HG02678 (cell line): ENCODE data around the gene UBTFL1.
A peak's percentile ranks its signal among the peaks of the same experiment; 100 is the strongest.
"Not testable (repeated sequence)": the region's sequence is repeated elsewhere in the genome, so short reads cannot be mapped to it uniquely, and the experiment has no call there.

Source experiments
- ATAC-seq: cut with Tn5 transposase; IDR thresholded peaks from one replicate; pipeline ENCODE4 v1.9.1; 2021; ENCODE audit warnings: mild to moderate bottlenecking, moderate library complexity; ENCODE audit not compliant: unreplicated experiment

The UBTFL1 gene

GRCh38 chr11:90085650-90086049 is at the start of gene UBTFL1:
TSS of gene UBTFL1 (plus strand) at chr11:90085950. CDS start at chr11:90085950, 0 bp downstream.
- not testable (repeated sequence) for ATAC-seq

GRCh38 chr11:90051591-90052209 is 34.0 kb upstream of the UBTFL1 start:
- ATAC-seq: not testable (repeated sequence)

- not testable (repeated sequence) for ATAC-seq
These were observed 33.4 kb upstream of the UBTFL1 start for GRCh38 chr11:90052311-90052710.

- ATAC-seq: not testable (repeated sequence)
These were observed 32.2 kb upstream of the UBTFL1 start for GRCh38 chr11:90053545-90053944.

- ATAC-seq: not testable (repeated sequence)
These were observed 3.0 kb downstream of the UBTFL1 start for GRCh38 chr11:90088731-90089130.

- ATAC-seq: not testable (repeated sequence)
These were observed 9.6 kb downstream of the UBTFL1 start for GRCh38 chr11:90095230-90095924.

GRCh38 chr11:90098261-90098660 is 12.5 kb downstream of the UBTFL1 start:
- not testable (repeated sequence) for ATAC-seq

- ATAC-seq: no peak
These were observed 14.7 kb downstream of the UBTFL1 start for GRCh38 chr11:90100431-90100830.

GRCh38 chr11:90113541-90113940 is 27.8 kb downstream of the UBTFL1 start:
- no peak for ATAC-seq

- ATAC-seq: no peak
These were observed 34.4 kb downstream of the UBTFL1 start for GRCh38 chr11:90120191-90120590.

- ATAC-seq: no peak
These were observed 38.6 kb downstream of the UBTFL1 start for GRCh38 chr11:90124371-90124770.

GRCh38 chr11:90124946-90125345 is 39.2 kb downstream of the UBTFL1 start:
- ATAC-seq: no peak

- ATAC-seq: peak; percentile 6
These were observed 48.1 kb downstream of the UBTFL1 start for GRCh38 chr11:90133560-90134477.

GRCh38 chr11:90134478-90135003 is 48.8 kb downstream of the UBTFL1 start, which contains the start of gene NAALAD2:
TSS of gene NAALAD2 (plus strand) at chr11:90134663. CDS start at chr11:90134759, 96 bp downstream.
- peak; percentile 83 for ATAC-seq

GRCh38 chr11:90135016-90135415 is 49.3 kb downstream of the UBTFL1 start:
- ATAC-seq: no peak
